SK-N-MC (cell line): ENCODE measurements around the gene DYNC2LI1.

Source experiments
- DNase-seq: peaks from one replicate; pipeline ENCODE4 v3.0.0-alpha.2; 2011; ENCODE audit warnings: low read depth, low spot score
- H3K27ac ChIP-seq: fragments of 200-600 bp; sonication (generic); 2 replicates; pipeline ENCODE4 v1.5.1; 2016; ENCODE audit warnings: mixed run types
- H3K36me3 ChIP-seq: fragments of 200-600 bp; sonication (generic); 2 replicates; pipeline ENCODE4 v1.6.1; 2017; ENCODE audit warnings: antibody characterized with exemption, low read length, mixed read lengths; ENCODE audit not compliant: insufficient read depth
- H3K4me3 ChIP-seq: fragments of 200-600 bp; sonication (generic); 2 replicates; pipeline ENCODE4 v1.5.1; 2016
- H3K9ac ChIP-seq: fragments of 200-600 bp; sonication (generic); 2 replicates; pipeline ENCODE4 v1.8.0; 2017; ENCODE audit warnings: mixed run types, mixed read lengths; ENCODE audit not compliant: insufficient read length
- H3K9me3 ChIP-seq: fragments of 200-600 bp; sonication (generic); 2 replicates; pipeline ENCODE4 v1.6.1; 2017; ENCODE audit warnings: low read depth, mild to moderate bottlenecking, antibody characterized with exemption, low read length, moderate library complexity, mixed read lengths
- EZH2 ChIP-seq: fragments of 200-600 bp; sonication (generic); IDR thresholded peaks from one replicate; pipeline ENCODE4 v1.6.1; 2017; ENCODE audit warnings: antibody characterized with exemption
- FOXP2 ChIP-seq: optimal IDR thresholded peaks from 2 replicates; pipeline ENCODE3; 2011; ENCODE audit warnings: mild to moderate bottlenecking, moderate library complexity; ENCODE audit not compliant: insufficient read depth; ENCODE audit errors: extremely low read length, control extremely low read depth
- POLR2AphosphoS5 ChIP-seq: IDR thresholded peaks from 2 replicates; pipeline ENCODE4 v1.6.1; 2012; ENCODE audit warnings: mild to moderate bottlenecking, low read depth, low read length, borderline replicate concordance

DYNC2LI1 gene

DNA sequence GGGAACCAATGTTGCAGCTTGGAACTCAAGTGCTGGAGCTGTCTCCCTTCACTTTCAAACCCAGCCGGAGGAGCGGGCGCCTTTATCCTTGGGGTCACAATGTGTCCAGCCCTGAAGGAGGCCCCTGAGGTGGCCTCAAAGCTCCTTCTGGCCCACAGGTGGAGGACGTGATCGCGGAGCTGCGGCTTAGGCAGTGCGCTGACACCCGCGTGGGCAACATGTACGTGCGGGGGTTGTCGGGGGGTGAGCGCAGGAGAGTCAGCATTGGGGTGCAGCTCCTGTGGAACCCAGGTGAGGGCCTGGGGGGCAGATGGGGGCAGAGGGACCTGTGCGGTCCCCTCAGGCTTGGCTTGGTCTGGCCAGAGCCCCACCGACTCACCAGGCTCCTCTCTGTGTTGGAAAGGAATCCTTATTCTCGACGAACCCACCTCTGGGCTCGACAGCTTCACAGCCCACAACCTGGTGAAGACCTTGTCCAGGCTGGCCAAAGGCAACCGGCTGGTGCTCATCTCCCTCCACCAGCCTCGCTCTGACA, 78.4 kb downstream of the DYNC2LI1 start:
- DNase-seq: no peak
- Histone ChIP-seq H3K27ac (no peak overlapping the region), H3K36me3 (no peaks in the 10 kb centered on the region), H3K4me3 (no peak overlapping the region), H3K9ac (no peak overlapping the region), H3K9me3 (no peaks in the 10 kb centered on the region)
- TF ChIP-seq POLR2AphosphoS5 (no peak), FOXP2 (no peak), EZH2 (no peak)

GRCh38 chr2:43853141-43854081, 79.6 kb downstream of the DYNC2LI1 start:
- H3K9me3 ChIP-seq: no peaks in the 10 kb centered on the region
- no peak overlapping the region for H3K4me3 ChIP-seq
- TF ChIP-seq POLR2AphosphoS5: no peak
- no peak for TF ChIP-seq FOXP2
- no peak for TF ChIP-seq EZH2
- no peak overlapping the region for H3K9ac ChIP-seq
- no peak overlapping the region for H3K27ac ChIP-seq
- H3K36me3 ChIP-seq: no peaks in the 10 kb centered on the region
- DNase-seq: no peak

DNA sequence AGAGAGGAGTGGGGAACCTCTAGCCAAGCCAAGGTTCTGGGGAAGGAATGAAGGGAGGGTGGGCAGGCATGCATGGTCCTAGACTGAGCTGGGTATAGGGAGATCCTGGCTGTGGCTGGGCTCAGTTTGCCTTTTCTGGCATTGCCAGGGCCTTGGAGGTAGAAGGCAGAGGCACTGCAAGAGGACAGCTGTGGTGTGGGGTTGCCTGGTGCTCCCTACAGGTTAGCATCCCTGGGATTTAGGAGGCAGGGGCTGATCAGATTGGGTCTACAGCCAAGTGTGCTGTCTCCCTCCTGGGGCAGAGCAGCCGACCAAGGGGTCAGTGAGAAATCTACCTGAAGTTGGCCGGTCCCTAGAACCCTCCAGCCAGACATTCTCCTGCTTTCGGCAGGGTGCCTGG, 80.8 kb downstream of the DYNC2LI1 start:
- no peak overlapping the region for H3K27ac ChIP-seq
- no peaks in the 10 kb centered on the region for H3K36me3 ChIP-seq
- no peaks in the 10 kb centered on the region for H3K9me3 ChIP-seq
- no peak for DNase-seq
- TF ChIP-seq EZH2 (no peak), POLR2AphosphoS5 (no peak), FOXP2 (no peak)
- no peak overlapping the region for H3K9ac ChIP-seq
- no peak overlapping the region for H3K4me3 ChIP-seq

GRCh38 chr2:43855292-43855691, 81.5 kb downstream of the DYNC2LI1 start:
- Histone ChIP-seq H3K27ac (no peak overlapping the region), H3K9me3 (no peaks in the 10 kb centered on the region), H3K9ac (no peak overlapping the region), H3K36me3 (no peaks in the 10 kb centered on the region), H3K4me3 (no peak overlapping the region)
- TF ChIP-seq EZH2: no peak
- no peak for TF ChIP-seq POLR2AphosphoS5
- no peak for TF ChIP-seq FOXP2
- DNase-seq: no peak
